Thyroid gland (tissue), 4 donors: Measurements from ENCODE around the gene MOG. TPM values are rescaled to one million over a fixed set of nuclear protein-coding genes. Genes with fewer than 3 reads are reported as not detected.

Experiments used
- DNase-seq, 2 donors: peaks; one replicate each; pipeline ENCODE4 v3.0.0-alpha.2; 2019
- H3K27ac ChIP-seq, 3 donors: fragments of 200-600 bp; sonication (generic); 1 replicate in 2 of 3; 2 replicates in 1 of 3; pipeline ENCODE4 v1.5.1; 2016 to 2019; ENCODE audit warnings: mild to moderate bottlenecking in 1 of 3, moderate library complexity in 1 of 3
- H3K27me3 ChIP-seq: fragments of 200-600 bp; sonication (generic); one replicate; pipeline ENCODE4 v1.5.1; 2019
- H3K36me3 ChIP-seq, 2 donors: fragments of 200-600 bp; sonication (generic); one replicate each; pipeline ENCODE4 v1.5.1; 2016 to 2019
- H3K4me1 ChIP-seq, 2 donors: fragments of 200-600 bp; sonication (generic); one replicate each; pipeline ENCODE4 v1.5.1; 2017 to 2019
- H3K4me3 ChIP-seq, 3 donors: fragments of 200-600 bp; sonication (generic); replicated peaks in 1 of 3; 1 replicate in 2 of 3; 2 replicates in 1 of 3; pipeline ENCODE4 v1.5.1; 2016; ENCODE audit warnings: mild to moderate bottlenecking in 1 of 3
- H3K9me3 ChIP-seq: fragments of 200-600 bp; sonication (generic); one replicate; pipeline ENCODE4 v1.5.1; 2017
- POLR2A ChIP-seq, 2 donors: fragments of 450-650 bp; IDR thresholded peaks; one replicate each; pipeline ENCODE4 v1.6.1; 2017; ENCODE audit warnings: antibody characterized with exemption in 2 of 2, mild to moderate bottlenecking in 2 of 2, moderate library complexity in 1 of 2
- WGBS, 2 donors: methylation state at CpG; one replicate each; pipeline ENCODE4 v1.1.5; 2017; 5-methylcytosine and 5-hydroxymethylcytosine counted together
- intact Hi-C: fragments of 100-400 bp; cut with DNase I; formaldehyde crosslinking; loops from one replicate; pipeline ENCODE4 v1.15.1; 2023
- total RNA-seq, 4 donors: library from RNA; depleted of rRNA; stranded (reverse); fragments of >200 nt; gene quantifications; one replicate each; pipeline ENCODE4 v1.2.3, GENCODE V29; 2016
- TF ChIP-seq, protein P1 (sequence below), 6 experiments: fragments of 200-600 bp in 3 of 6; fragments of 450-650 bp in 3 of 6; sonication (generic) in 3 of 6; IDR thresholded peaks; one replicate each; pipeline ENCODE4 v1.5.1; 2016 to 2019; ENCODE audit warnings: antibody characterized with exemption in 6 of 6, mild to moderate bottlenecking in 2 of 6, inconsistent platforms in 1 of 6, moderate library complexity in 1 of 6

Gene MOG
- total RNA-seq, 4 donors from 2014 or later, result not detected

- H3K9me3 ChIP-seq, result no peaks in the 10 kb centered on the region
- no peak for DNase-seq
- no peaks in the 10 kb centered on the region for H3K36me3 ChIP-seq
- no peaks in the 10 kb centered on the region for H3K27me3 ChIP-seq
- 17 to 24% methylated on average over 12 to 17 of the region's 31 CpGs for WGBS, 2 donors
- TF ChIP-seq, protein P1, sequence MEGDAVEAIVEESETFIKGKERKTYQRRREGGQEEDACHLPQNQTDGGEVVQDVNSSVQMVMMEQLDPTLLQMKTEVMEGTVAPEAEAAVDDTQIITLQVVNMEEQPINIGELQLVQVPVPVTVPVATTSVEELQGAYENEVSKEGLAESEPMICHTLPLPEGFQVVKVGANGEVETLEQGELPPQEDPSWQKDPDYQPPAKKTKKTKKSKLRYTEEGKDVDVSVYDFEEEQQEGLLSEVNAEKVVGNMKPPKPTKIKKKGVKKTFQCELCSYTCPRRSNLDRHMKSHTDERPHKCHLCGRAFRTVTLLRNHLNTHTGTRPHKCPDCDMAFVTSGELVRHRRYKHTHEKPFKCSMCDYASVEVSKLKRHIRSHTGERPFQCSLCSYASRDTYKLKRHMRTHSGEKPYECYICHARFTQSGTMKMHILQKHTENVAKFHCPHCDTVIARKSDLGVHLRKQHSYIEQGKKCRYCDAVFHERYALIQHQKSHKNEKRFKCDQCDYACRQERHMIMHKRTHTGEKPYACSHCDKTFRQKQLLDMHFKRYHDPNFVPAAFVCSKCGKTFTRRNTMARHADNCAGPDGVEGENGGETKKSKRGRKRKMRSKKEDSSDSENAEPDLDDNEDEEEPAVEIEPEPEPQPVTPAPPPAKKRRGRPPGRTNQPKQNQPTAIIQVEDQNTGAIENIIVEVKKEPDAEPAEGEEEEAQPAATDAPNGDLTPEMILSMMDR (IDR thresholded peaks at IDR 0.05), result no peak
- TF ChIP-seq POLR2A (IDR thresholded peaks at IDR 0.05), result no peak
- H3K4me1 ChIP-seq, result peaks cover 13 to 29% of the 10 kb centered on the region in 2 donors
- H3K4me3 ChIP-seq, result peak overlapping the region in 2 of 3 donors; percentile 20 to 43
- peak overlapping the region in 2 of 3 donors; percentile 38 to 48 for H3K27ac ChIP-seq
- intact Hi-C loops, result no loop called here
Observed at GRCh38 chr6:29626948-29627754, 29.7 kb upstream of the MOG start.

DNA sequence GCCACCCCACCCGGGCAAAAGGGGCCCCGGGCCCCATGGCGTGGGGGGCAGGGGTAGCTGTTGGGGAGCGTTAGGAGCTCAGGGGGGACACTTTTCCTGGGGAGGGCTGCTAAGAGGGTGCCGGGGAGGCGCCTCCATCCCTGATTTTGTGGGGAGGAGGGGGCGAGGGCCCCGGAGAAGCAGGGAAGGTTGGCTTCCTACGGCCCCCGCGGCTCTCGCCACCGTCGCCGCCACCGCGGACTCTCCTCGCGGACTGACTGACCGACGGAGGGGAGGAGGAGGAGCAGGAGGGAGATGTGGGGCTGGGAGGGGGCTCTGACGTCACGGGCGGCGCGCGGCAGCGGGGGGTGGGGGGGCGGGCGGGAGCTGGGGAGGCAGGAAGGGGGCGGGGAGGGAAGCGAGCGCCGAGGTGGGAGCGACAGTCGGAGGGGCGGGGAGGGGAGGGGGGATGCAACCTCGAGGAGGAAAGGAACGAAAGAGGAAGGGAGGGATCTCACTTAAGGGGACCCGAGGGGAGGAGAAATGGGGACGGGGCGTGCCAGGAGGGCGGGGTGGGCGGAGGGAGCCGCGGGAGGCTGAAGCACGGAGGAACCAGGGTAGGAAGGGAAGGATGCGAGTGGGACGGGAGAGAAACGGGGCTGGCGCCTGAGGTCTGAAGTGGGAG lies 29.0 kb upstream of the MOG start:
- peak overlapping the region in 2 of 3 donors; percentile 51 to 59 for H3K27ac ChIP-seq
- peak; percentile 38 to 42 for DNase-seq
- no peaks in the 10 kb centered on the region for H3K36me3 ChIP-seq
- peaks cover 13 to 30% of the 10 kb centered on the region in 2 donors for H3K4me1 ChIP-seq
- TF ChIP-seq POLR2A (IDR thresholded peaks at IDR 0.05), result peak in 1 of 2 donors; percentile 44
- TF ChIP-seq, protein P1 (IDR thresholded peaks at IDR 0.05), result no peak
- intact Hi-C loops, result no loop called here
- no peaks in the 10 kb centered on the region for H3K9me3 ChIP-seq
- peak overlapping the region in 2 of 3 donors; percentile 20 to 43 for H3K4me3 ChIP-seq
- H3K27me3 ChIP-seq, result no peaks in the 10 kb centered on the region
- WGBS, 2 donors, result 1 to 2% methylated on average over 33 to 45 of the region's 51 CpGs

DNA sequence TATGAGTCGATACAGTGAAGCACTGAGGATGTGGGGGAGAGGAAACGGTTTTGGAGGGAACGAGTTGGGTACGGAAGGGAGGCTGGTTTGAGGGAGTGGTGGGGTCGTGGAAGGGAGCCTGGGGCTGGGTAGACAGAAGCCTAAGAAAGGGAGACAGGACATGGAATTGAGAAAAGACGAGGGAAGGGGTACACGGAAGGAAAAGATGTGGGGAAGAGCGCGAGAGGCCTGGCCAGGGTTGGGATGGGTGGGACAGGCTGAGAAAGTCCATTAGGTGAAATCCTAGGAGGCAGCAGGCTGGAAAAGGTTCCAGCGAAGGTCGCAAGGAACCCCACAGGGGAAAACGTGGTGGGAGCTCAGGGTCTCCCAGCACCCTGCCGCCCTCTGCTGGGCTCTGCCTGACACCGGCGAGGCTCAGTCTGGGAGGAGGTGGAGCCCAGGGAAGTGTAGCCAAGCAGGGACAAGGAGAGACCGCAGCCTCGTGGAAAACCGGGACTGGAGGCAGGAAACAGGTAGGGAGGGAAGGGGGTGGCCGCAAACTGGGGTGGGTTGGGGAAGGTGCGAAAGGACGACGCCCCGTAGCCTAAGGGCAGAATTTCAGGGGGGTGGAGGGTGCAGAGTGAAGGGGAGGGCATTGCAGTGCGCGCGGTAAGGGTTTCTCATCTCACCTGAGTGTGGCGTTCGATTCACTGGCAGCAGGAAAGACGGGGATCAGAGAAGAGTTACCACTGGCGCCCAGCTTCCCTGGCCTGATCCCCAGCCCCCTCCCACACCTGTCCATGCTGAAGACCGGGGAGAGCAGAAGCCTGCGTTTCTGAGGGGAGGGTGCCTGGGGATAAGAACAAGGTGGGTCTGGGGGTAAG lies 28.2 kb upstream of the MOG start:
- H3K27ac ChIP-seq, result peak overlapping the region in 2 of 3 donors; percentile 51 to 59
- H3K4me1 ChIP-seq, result peaks cover 13 to 30% of the 10 kb centered on the region in 2 donors
- H3K36me3 ChIP-seq, result no peaks in the 10 kb centered on the region
- no peaks in the 10 kb centered on the region for H3K9me3 ChIP-seq
- 5% methylated on average over 32 of the region's 32 CpGs for WGBS, 2 donors
- peak overlapping the region in 2 of 3 donors; percentile 13 to 43 for H3K4me3 ChIP-seq
- H3K27me3 ChIP-seq, result no peaks in the 10 kb centered on the region
- TF ChIP-seq POLR2A (IDR thresholded peaks at IDR 0.05), result peak in 1 of 2 donors; percentile 23
- TF ChIP-seq, protein P1 (IDR thresholded peaks at IDR 0.05), result peak in 5 of 6 experiments; percentile 33 to 77 (median 50)
- intact Hi-C loops, result no loop called here
- peak; percentile 76 to 77 for DNase-seq

DNA sequence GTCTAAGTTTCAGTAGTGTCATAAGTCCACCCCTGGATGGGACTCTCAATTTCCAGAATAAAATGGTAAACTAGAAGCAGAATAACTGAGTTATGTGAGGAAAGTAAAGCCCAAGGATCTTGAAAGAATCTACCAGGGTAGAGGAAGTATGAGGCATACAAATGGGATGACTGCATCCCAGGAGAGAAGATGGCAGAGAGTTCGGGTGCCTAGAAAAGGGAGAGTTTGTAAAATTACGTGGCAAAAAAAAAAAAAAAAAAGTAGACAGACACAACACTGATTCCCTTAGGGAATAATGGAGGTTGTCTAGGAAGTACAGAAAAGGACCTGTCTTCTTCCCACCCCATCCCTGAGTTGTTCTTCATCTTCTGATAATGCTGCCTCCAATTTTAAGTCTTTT lies 27.3 kb upstream of the MOG start:
- no peak for DNase-seq
- H3K4me3 ChIP-seq, result no peak overlapping the region
- peaks cover 13 to 30% of the 10 kb centered on the region in 2 donors for H3K4me1 ChIP-seq
- H3K27me3 ChIP-seq, result no peaks in the 10 kb centered on the region
- H3K9me3 ChIP-seq, result no peaks in the 10 kb centered on the region
- TF ChIP-seq, protein P1 (IDR thresholded peaks at IDR 0.05), result no peak
- TF ChIP-seq POLR2A (IDR thresholded peaks at IDR 0.05), result no peak
- H3K27ac ChIP-seq, result no peak overlapping the region
- intact Hi-C loops, result no loop called here
- H3K36me3 ChIP-seq, result no peaks in the 10 kb centered on the region
- WGBS, 2 donors, result 89 to 96% methylated on average over 2 of the region's 2 CpGs
